NB4 (cell line): ENCODE results near the gene KIRREL1.

Source experiments
- DNase-seq: peaks from one replicate; pipeline ENCODE4 v3.0.0; 2010; ENCODE audit warnings: low read depth
- H3K4me3 ChIP-seq: one replicate; pipeline ENCODE4 v1.5.1; 2011; ENCODE audit warnings: mild to moderate bottlenecking, low read depth, low read length, moderate library complexity
- CTCF ChIP-seq: IDR thresholded peaks from one replicate; pipeline ENCODE4 v1.5.1; 2012; ENCODE audit warnings: low read depth, low read length
- MAX ChIP-seq: IDR thresholded peaks from 2 replicates; pipeline ENCODE4 v1.6.1; 2011; ENCODE audit warnings: low read depth, low read length
- MYC ChIP-seq: IDR thresholded peaks from 2 replicates; pipeline ENCODE4 v1.6.1; 2011; ENCODE audit warnings: low read depth, low read length
- POLR2A ChIP-seq: IDR thresholded peaks from 2 replicates; pipeline ENCODE4 v1.6.1; 2011; ENCODE audit warnings: mild to moderate bottlenecking; ENCODE audit not compliant: insufficient read length; ENCODE audit errors: extremely low read depth

Gene KIRREL1

GRCh38 chr1:158016651-158017335, 23.3 kb downstream of the KIRREL1 start:
- TF ChIP-seq CTCF (no peak), POLR2A (no peak), MAX (no peak), MYC (no peak)
- no peak for DNase-seq
- no peak overlapping the region for H3K4me3 ChIP-seq

DNA sequence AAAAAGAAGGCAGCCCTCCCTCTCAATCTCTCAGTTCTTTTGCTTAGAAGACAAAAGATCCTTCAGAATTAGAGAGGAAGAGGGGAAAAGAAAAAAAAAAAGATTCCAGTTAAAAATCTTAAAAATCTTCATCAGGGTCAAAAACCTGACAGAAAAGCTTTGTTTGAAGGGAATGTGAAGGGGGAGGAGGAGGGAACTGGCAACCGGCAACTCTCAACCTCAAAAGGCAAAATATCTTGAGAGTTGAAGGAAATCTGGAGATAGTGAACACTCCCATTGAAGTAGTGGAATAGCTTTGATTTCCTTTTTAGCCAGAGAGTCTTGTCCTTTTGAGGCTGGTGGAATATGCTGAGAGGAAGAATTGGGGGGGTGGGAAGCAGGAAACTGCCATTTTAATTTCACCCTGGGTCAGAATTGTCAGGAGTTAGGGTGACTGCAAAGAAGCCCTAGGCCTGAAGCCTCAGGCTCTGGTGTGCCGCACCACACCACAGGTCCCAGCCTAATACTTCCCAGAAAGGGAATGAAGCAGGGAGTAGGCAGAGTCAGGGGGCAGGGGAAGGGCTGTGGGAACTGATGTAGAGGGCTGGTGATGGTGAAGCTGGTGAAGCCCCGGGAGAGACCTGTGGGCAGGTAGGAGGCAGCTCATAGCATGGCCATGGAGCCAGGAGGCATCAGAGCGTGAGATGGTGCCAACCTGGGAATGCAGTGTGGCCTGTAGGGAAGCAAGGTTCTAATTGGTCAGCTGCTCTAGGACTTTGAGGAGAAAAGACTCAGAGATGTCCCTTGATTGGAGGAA, 24.6 kb downstream of the KIRREL1 start:
- DNase-seq = no peak
- no peak overlapping the region for H3K4me3 ChIP-seq
- TF ChIP-seq CTCF (no peak), POLR2A (no peak), MAX (no peak), MYC (no peak)

GRCh38 chr1:158019171-158019868, 25.9 kb downstream of the KIRREL1 start:
- no peak for DNase-seq
- no peak overlapping the region for H3K4me3 ChIP-seq
- TF ChIP-seq MYC (no peak), POLR2A (no peak), MAX (no peak), CTCF (no peak)

GRCh38 chr1:158020259-158020885, 26.9 kb downstream of the KIRREL1 start:
- no peak overlapping the region for H3K4me3 ChIP-seq
- TF ChIP-seq MAX (no peak), MYC (no peak), POLR2A (no peak), CTCF (no peak)
- no peak for DNase-seq

- no peak overlapping the region for H3K4me3 ChIP-seq
- no peak for TF ChIP-seq CTCF
- no peak for TF ChIP-seq MYC
- no peak for TF ChIP-seq POLR2A
- TF ChIP-seq MAX = no peak
- DNase-seq = no peak
Observed at GRCh38 chr1:158020886-158021620, 27.6 kb downstream of the KIRREL1 start.
